Hepatocyte (in vitro differentiated cells): ENCODE results near the gene CEP68. TPM values are rescaled to one million over a fixed set of nuclear protein-coding genes. Genes with fewer than 3 reads are reported as not detected.

ENCODE experiments used
- DNase-seq: peaks from one replicate; pipeline ENCODE4 v3.0.0-alpha.2; 2016; ENCODE audit warnings: low spot score
- H2AFZ ChIP-seq: fragments of 200-600 bp; sonication (generic); 2 replicates; pipeline ENCODE4 v1.6.0; 2016; ENCODE audit warnings: antibody characterized with exemption, mild to moderate bottlenecking
- H3K27ac ChIP-seq: fragments of 200-600 bp; sonication (generic); 2 replicates; pipeline ENCODE4 v1.5.1; 2016; ENCODE audit warnings: mild to moderate bottlenecking
- H3K27me3 ChIP-seq: fragments of 200-600 bp; sonication (generic); 2 replicates; pipeline ENCODE4 v1.6.1; 2016
- H3K36me3 ChIP-seq: fragments of 200-600 bp; sonication (generic); replicated peaks from 2 replicates; pipeline ENCODE4 v1.5.1; 2016; ENCODE audit warnings: low read depth; ENCODE audit not compliant: insufficient read depth
- H3K4me1 ChIP-seq: fragments of 200-600 bp; sonication (generic); 2 replicates; pipeline ENCODE4 v1.5.1; 2016; ENCODE audit warnings: mild to moderate bottlenecking, moderate library complexity; ENCODE audit not compliant: insufficient read depth
- H3K4me2 ChIP-seq: fragments of 200-600 bp; sonication (generic); 2 replicates; pipeline ENCODE4 v1.6.0; 2016
- H3K4me3 ChIP-seq: fragments of 200-600 bp; sonication (generic); 2 replicates; pipeline ENCODE4 v1.5.1; 2016; ENCODE audit warnings: mild to moderate bottlenecking
- H3K79me2 ChIP-seq: fragments of 200-600 bp; sonication (generic); 2 replicates; pipeline ENCODE4 v1.6.0; 2017; ENCODE audit warnings: mild to moderate bottlenecking
- H3K9me2 ChIP-seq: fragments of 200-600 bp; sonication (generic); replicated peaks from 2 replicates; pipeline ENCODE4 v1.6.0; 2017; ENCODE audit warnings: mild to moderate bottlenecking; ENCODE audit not compliant: insufficient read depth
- H3K9me3 ChIP-seq: fragments of 200-600 bp; sonication (generic); 2 replicates; pipeline ENCODE4 v1.5.1; 2016; ENCODE audit warnings: low read depth, mild to moderate bottlenecking
- H4K20me1 ChIP-seq: fragments of 200-600 bp; sonication (generic); 2 replicates; pipeline ENCODE4 v1.6.0; 2016; ENCODE audit warnings: mild to moderate bottlenecking; ENCODE audit not compliant: insufficient read depth, poor library complexity, severe bottlenecking
- CTCF ChIP-seq: fragments of 200-600 bp; sonication (generic); IDR thresholded peaks from 2 replicates; pipeline ENCODE4 v1.5.1; 2016; ENCODE audit warnings: antibody characterized with exemption, mild to moderate bottlenecking; ENCODE audit not compliant: poor library complexity
- EZH2 ChIP-seq: fragments of 200-600 bp; sonication (generic); IDR thresholded peaks from 2 replicates; pipeline ENCODE4 v1.6.1; 2016; ENCODE audit warnings: antibody characterized with exemption, mild to moderate bottlenecking, borderline replicate concordance
- EZH2phosphoT487 ChIP-seq: fragments of 200-600 bp; sonication (generic); IDR thresholded peaks from one replicate; pipeline ENCODE4 v1.6.1; 2018; ENCODE audit warnings: antibody characterized with exemption, mild to moderate bottlenecking, low read depth, moderate library complexity; ENCODE audit not compliant: unreplicated experiment, severe bottlenecking
- WGBS: methylation state at CpG from one replicate; pipeline ENCODE4 v1.1.6; 2016; ENCODE audit warnings: low lambda C conversion rate; ENCODE audit errors: missing lambda C conversion rate; 5-methylcytosine and 5-hydroxymethylcytosine counted together
- polyA plus RNA-seq: library from polyadenylated mRNA; unstranded; fragments of >200 nt; fragmentation: Nextera tagmentation; extraction: Ambion mirVana; gene quantifications from 2 replicates; pipeline ENCODE4 v1.2.1, GENCODE V29; 2016
- total RNA-seq: library from RNA; depleted of rRNA; stranded (reverse); fragments of >200 nt; gene quantifications from 2 replicates; pipeline ENCODE4 v1.2.3, GENCODE V29; 2014

CEP68 gene
- total and polyA plus RNA-seq, 2 experiments from 2014 or later: 8.2 to 9.4 TPM

DNA sequence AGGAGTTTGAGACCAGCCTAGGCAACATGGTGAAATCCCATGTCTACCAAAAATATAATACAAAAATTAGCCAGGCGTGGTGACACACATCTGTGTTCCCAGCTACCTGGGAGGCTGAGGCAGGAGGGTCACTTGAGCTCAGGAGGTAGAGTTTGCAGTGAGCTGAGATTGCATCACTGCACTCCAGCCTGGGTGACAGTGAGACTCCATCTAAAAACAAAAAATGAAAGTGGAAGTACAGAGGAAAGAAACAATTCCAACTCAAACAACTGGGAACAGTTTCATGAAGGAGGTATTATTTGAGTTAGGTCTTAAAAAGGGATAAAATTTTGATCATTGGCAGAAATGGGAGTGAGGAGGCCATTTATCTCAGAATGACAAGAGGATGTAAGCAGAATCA lies 80.0 kb downstream of the CEP68 start:
- Histone ChIP-seq H3K27me3 (no peaks in the 10 kb centered on the region), H3K4me2 (no peak overlapping the region), H2AFZ (no peak overlapping the region), H3K9me3 (no peaks in the 10 kb centered on the region), H3K27ac (no peak overlapping the region), H3K4me1 (peaks cover 10% of the 10 kb centered on the region), H3K36me3 (no peaks in the 10 kb centered on the region), H3K9me2 (no peaks in the 10 kb centered on the region), H3K79me2 (no peaks in the 10 kb centered on the region), H4K20me1 (no peaks in the 10 kb centered on the region), H3K4me3 (no peak overlapping the region)
- DNase-seq: no peak
- no peak for TF ChIP-seq CTCF
- TF ChIP-seq EZH2phosphoT487: no peak
- no peak for TF ChIP-seq EZH2
- 91% methylated on average over 1 of the region's 1 CpG for WGBS

Other genes starting within 250 kb of the CEP68 start
- 17.8 and 23.0 TPM in 2 replicates for gene SLC1A4, start 67.0 kb upstream of the CEP68 start, total RNA-seq
- gene SLC1A4, start 67.0 kb upstream of the CEP68 start, polyA plus RNA-seq: 11.8 and 14.2 TPM in 2 replicates
- gene RAB1A, start 73.7 kb downstream of the CEP68 start, total RNA-seq: 178 and 200 TPM in 2 replicates
- 335 and 347 TPM in 2 replicates for gene RAB1A, start 73.7 kb downstream of the CEP68 start, polyA plus RNA-seq
- gene ACTR2, start 171.4 kb downstream of the CEP68 start, total RNA-seq: 89.4 and 97.7 TPM in 2 replicates
- gene ACTR2, start 171.4 kb downstream of the CEP68 start, polyA plus RNA-seq: 60.9 and 75.6 TPM in 2 replicates